ENCODE data around the gene OR6B1.
"Not testable (repeated sequence)": the region's sequence is repeated elsewhere in the genome, so short reads cannot be mapped to it uniquely, and the experiment has no call there.

The OR6B1 gene

DNA sequence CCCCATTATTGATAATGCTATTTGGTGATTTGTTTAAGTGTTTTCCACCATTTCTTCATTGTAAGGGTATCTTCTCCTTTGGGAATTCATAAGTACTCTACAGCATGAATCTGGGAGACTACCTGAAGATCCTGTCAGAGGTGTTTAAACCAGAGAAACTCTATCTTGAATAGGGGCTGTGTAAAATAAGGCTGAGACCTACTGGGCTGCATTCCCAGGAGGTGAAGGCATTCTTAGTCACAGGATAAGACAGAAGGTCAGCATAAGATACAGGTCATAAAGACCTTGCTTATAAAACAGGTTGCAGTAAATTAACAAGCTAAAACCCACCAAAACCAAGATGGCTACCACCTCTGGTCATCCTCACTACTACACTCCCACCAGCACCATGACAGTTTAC lies 35.3 kb downstream of the OR6B1 start:
- H3K4me1 ChIP-seq (ENCODE audit: control insufficient read depth in 1 of 2, insufficient read depth in 2 of 2, low read length in 2 of 2) = no peaks in the 10 kb centered on the region
- no peaks in the 10 kb centered on the region for H3K9me3 ChIP-seq (ENCODE audit: control insufficient read depth in 1 of 2, low read length in 2 of 2)
- no peaks in the 10 kb centered on the region for H3K27me3 ChIP-seq (ENCODE audit: control insufficient read depth in 1 of 2, insufficient read depth in 2 of 2, low read length in 2 of 2)
- H3K4me3 ChIP-seq (ENCODE audit: low read depth in 1 of 2, low read length in 2 of 2) = no peak overlapping the region
- no peak overlapping the region for H3K27ac ChIP-seq (ENCODE audit: low read depth, low read length)
- no peak overlapping the region for H3K9ac ChIP-seq (ENCODE audit: low read depth in 1 of 2, low read length in 2 of 2)
- H3K36me3 ChIP-seq (ENCODE audit: control insufficient read depth in 1 of 2, insufficient read depth in 2 of 2, low read length in 2 of 2) = no peaks in the 10 kb centered on the region

DNA sequence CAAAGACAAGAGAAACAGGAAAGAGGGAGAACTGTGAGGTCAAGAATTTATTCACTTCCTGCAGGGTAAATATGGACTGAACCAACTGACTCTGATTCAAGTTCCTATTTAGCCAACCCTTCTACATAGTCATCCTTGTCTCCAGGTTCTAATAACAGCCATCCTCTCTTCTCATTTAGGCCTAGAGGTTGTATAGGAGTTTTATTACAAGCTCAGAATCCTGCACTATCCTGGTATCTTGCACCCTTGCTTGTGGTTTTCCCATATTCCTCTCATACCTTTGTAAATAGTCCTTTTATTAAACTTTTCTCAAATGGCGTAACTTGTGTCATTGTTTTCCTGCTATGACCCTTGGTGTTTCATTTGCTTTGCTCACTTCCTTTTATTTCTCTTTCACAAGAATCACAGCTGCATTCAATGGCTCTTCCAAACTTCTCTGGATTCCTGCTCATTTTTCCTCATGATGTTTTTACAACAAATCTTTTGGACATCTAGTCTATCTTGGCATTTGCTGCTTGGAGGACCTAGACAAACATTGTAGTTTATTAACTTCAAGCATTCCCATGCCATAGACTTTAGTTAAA lies 36.3 kb downstream of the OR6B1 start:
- Histone ChIP-seq H3K36me3 (ENCODE audit: control insufficient read depth in 1 of 2, insufficient read depth in 2 of 2, low read length in 2 of 2) (no peaks in the 10 kb centered on the region), H3K4me1 (ENCODE audit: control insufficient read depth in 1 of 2, insufficient read depth in 2 of 2, low read length in 2 of 2) (no peaks in the 10 kb centered on the region), H3K9ac (ENCODE audit: low read depth in 1 of 2, low read length in 2 of 2) (no peak overlapping the region), H3K27ac (ENCODE audit: low read depth, low read length) (no peak overlapping the region), H3K27me3 (ENCODE audit: control insufficient read depth in 1 of 2, insufficient read depth in 2 of 2, low read length in 2 of 2) (no peaks in the 10 kb centered on the region), H3K9me3 (ENCODE audit: control insufficient read depth in 1 of 2, low read length in 2 of 2) (no peaks in the 10 kb centered on the region), H3K4me3 (ENCODE audit: low read depth in 1 of 2, low read length in 2 of 2) (no peak overlapping the region)

DNA sequence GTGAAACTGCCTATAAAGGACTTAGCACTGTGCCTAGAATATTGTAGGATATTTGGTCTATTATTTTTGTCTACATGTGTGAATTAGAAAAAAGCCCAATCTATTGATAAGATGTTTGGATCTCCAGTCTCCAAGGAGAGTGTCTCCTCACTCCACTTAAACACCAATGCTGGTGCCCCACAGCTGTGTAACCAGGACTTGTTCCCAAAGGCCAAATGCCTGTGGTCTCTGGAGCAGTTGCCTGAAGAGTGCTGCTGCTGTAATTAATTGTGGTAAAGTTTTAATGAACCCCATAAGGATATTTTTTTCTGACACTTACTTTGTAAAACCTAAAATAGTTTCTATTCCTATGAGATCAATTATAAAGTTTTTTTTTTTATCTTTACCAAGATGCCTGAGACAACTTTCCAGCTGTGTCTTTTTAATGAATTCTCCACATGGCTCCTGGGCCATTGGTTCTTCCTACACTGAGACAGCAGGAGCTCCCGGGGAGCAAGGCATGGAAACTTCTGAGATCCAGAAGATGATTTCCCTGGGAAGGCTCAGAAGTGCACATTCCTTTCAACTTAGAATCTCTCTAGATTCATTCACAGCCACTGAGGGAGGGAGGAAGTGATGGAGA lies 37.4 kb downstream of the OR6B1 start:
- Histone ChIP-seq H3K27ac (ENCODE audit: low read depth, low read length) (no peak overlapping the region), H3K4me1 (ENCODE audit: control insufficient read depth in 1 of 2, insufficient read depth in 2 of 2, low read length in 2 of 2) (no peaks in the 10 kb centered on the region), H3K27me3 (ENCODE audit: control insufficient read depth in 1 of 2, insufficient read depth in 2 of 2, low read length in 2 of 2) (no peaks in the 10 kb centered on the region), H3K36me3 (ENCODE audit: control insufficient read depth in 1 of 2, insufficient read depth in 2 of 2, low read length in 2 of 2) (no peaks in the 10 kb centered on the region), H3K9ac (ENCODE audit: low read depth in 1 of 2, low read length in 2 of 2) (no peak overlapping the region), H3K9me3 (ENCODE audit: control insufficient read depth in 1 of 2, low read length in 2 of 2) (no peaks in the 10 kb centered on the region), H3K4me3 (ENCODE audit: low read depth in 1 of 2, low read length in 2 of 2) (no peak overlapping the region)

DNA sequence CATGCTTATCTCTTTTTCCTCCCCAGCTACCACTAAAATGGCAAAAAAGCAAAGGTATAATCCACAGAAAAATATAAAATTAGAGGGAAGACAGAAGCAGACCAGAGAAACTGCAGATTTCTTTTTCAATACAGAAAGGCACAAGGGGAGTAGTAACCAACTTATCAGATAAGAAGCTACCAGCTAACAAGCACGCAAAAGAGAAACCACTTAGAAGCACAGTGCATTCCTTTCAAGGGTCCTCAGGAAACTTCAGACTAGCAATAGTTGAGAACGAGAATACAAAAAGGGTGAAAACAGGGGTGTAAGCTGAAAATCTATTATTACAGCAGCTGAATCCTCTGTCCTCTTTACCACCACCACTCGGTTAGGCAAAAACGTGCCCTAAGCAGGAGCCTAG lies 38.8 kb downstream of the OR6B1 start:
- no peak overlapping the region for H3K27ac ChIP-seq (ENCODE audit: low read depth, low read length)

DNA sequence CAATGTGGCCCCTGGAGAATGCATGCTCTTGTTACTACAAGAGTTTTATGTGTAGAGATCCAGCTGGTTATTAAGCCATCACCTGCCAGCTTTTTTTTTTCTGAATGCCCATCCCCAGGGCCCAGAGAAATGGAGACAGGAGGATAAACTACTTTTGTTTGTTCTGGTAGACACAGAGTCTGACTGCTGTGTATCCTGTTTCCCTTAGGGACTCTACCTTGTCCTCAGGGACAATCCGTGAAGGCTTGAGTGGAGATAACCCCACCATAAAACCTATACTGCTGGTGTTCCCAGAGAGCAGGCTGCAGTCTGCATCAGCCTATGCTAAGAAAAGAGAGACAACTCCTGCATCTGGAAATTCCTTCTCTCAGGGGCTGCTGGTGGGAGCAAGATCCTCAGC lies 48.5 kb downstream of the OR6B1 start, which contains the start of gene OR2A5:
TSS of gene OR2A5 (plus strand) at position 301 of the 400 bp plus-strand sequence. CDS start 1,454 bp downstream, outside the sequence.
- Histone ChIP-seq H3K4me1 (ENCODE audit: control insufficient read depth in 1 of 2, insufficient read depth in 2 of 2, low read length in 2 of 2) (no peaks in the 10 kb centered on the region), H3K9me3 (ENCODE audit: control insufficient read depth in 1 of 2, low read length in 2 of 2) (no peaks in the 10 kb centered on the region), H3K36me3 (ENCODE audit: control insufficient read depth in 1 of 2, insufficient read depth in 2 of 2, low read length in 2 of 2) (no peaks in the 10 kb centered on the region), H3K27me3 (ENCODE audit: control insufficient read depth in 1 of 2, insufficient read depth in 2 of 2, low read length in 2 of 2) (no peaks in the 10 kb centered on the region), H3K4me3 (ENCODE audit: low read depth in 1 of 2, low read length in 2 of 2) (no peak within 1 kb of the TSS), H3K27ac (ENCODE audit: low read depth, low read length) (no peak within 1 kb of the TSS), H3K9ac (ENCODE audit: low read depth in 1 of 2, low read length in 2 of 2) (no peak within 1 kb of the TSS)

More for the DNA sequence above, 38.8 kb downstream of the OR6B1 start:
- H3K27me3 ChIP-seq (ENCODE audit: control insufficient read depth in 1 of 2, insufficient read depth in 2 of 2, low read length in 2 of 2) = no peaks in the 10 kb centered on the region
- H3K36me3 ChIP-seq (ENCODE audit: control insufficient read depth in 1 of 2, insufficient read depth in 2 of 2, low read length in 2 of 2) = no peaks in the 10 kb centered on the region
- no peak overlapping the region for H3K4me3 ChIP-seq (ENCODE audit: low read depth in 1 of 2, low read length in 2 of 2)
- no peak overlapping the region for H3K9ac ChIP-seq (ENCODE audit: low read depth in 1 of 2, low read length in 2 of 2)
- H3K4me1 ChIP-seq (ENCODE audit: control insufficient read depth in 1 of 2, insufficient read depth in 2 of 2, low read length in 2 of 2) = no peaks in the 10 kb centered on the region
- H3K9me3 ChIP-seq (ENCODE audit: control insufficient read depth in 1 of 2, low read length in 2 of 2) = no peaks in the 10 kb centered on the region

DNA sequence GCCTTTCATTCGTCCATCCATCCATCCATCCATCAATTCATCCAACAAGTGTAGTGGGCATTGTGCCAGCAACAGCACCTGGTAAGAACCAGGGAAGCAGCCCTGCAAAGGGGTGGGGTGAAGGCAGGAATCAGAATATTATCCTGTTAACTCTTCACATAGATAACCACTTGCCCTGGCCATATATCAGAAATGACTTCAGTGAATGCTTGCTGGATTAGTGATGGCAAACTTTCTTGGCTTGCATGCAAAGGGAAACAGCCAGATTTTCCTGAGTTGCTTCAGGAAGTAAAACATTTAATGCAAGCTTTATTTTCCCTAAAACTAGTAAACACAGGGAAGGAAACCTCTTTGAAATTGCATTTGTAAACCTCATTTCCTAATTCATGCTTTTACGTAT lies 49.4 kb downstream of the OR6B1 start:
- Histone ChIP-seq H3K9me3 (ENCODE audit: control insufficient read depth in 1 of 2, low read length in 2 of 2) (no peaks in the 10 kb centered on the region), H3K9ac (ENCODE audit: low read depth in 1 of 2, low read length in 2 of 2) (no peak overlapping the region)

DNA sequence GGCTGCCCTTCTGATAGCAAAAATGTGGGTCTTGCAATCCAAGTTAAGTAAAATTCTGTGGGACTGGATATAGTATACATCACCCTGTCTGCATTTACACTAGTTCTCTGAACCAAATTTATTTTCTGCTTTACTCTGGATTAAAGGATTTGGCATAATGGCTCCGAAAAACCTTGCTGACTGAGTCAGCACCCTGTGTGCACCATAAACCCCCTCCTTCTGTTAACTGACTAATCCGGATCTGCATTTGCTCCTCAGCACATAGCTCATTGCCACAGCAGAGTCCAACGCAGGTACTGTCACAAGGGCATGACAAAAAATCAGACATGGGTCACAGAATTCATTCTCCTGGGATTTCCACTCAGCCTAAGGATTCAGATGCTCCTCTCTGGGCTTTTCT lies 50.0 kb downstream of the OR6B1 start:
- no peaks in the 10 kb centered on the region for H3K4me1 ChIP-seq (ENCODE audit: control insufficient read depth in 1 of 2, insufficient read depth in 2 of 2, low read length in 2 of 2)
- H3K4me3 ChIP-seq (ENCODE audit: low read depth in 1 of 2, low read length in 2 of 2) = no peak overlapping the region
- no peak overlapping the region for H3K9ac ChIP-seq (ENCODE audit: low read depth in 1 of 2, low read length in 2 of 2)
- no peaks in the 10 kb centered on the region for H3K27me3 ChIP-seq (ENCODE audit: control insufficient read depth in 1 of 2, insufficient read depth in 2 of 2, low read length in 2 of 2)
- no peaks in the 10 kb centered on the region for H3K36me3 ChIP-seq (ENCODE audit: control insufficient read depth in 1 of 2, insufficient read depth in 2 of 2, low read length in 2 of 2)
- no peaks in the 10 kb centered on the region for H3K9me3 ChIP-seq (ENCODE audit: control insufficient read depth in 1 of 2, low read length in 2 of 2)
- H3K27ac ChIP-seq (ENCODE audit: low read depth, low read length) = no peak overlapping the region

More for the DNA sequence above, 49.4 kb downstream of the OR6B1 start:
- no peak overlapping the region for H3K27ac ChIP-seq (ENCODE audit: low read depth, low read length)
- H3K27me3 ChIP-seq (ENCODE audit: control insufficient read depth in 1 of 2, insufficient read depth in 2 of 2, low read length in 2 of 2) = no peaks in the 10 kb centered on the region
- no peaks in the 10 kb centered on the region for H3K4me1 ChIP-seq (ENCODE audit: control insufficient read depth in 1 of 2, insufficient read depth in 2 of 2, low read length in 2 of 2)
- no peak overlapping the region for H3K4me3 ChIP-seq (ENCODE audit: low read depth in 1 of 2, low read length in 2 of 2)
- no peaks in the 10 kb centered on the region for H3K36me3 ChIP-seq (ENCODE audit: control insufficient read depth in 1 of 2, insufficient read depth in 2 of 2, low read length in 2 of 2)

DNA sequence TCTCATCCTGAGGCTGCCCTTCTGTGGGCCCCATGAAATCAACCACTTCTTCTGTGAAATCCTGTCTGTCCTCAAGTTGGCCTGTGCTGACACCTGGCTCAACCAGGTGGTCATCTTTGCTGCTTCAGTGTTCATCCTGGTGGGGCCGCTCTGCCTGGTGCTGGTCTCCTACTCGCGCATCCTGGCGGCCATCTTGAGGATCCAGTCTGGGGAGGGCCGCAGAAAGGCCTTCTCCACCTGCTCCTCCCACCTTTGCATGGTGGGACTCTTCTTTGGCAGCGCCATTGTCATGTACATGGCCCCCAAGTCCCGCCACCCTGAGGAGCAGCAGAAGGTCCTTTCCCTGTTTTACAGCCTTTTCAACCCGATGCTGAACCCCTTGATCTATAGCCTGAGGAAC lies 50.8 kb downstream of the OR6B1 start:
- not testable (repeated sequence) for H3K9ac ChIP-seq (ENCODE audit: low read depth in 1 of 2, low read length in 2 of 2); H3K9me3 ChIP-seq (ENCODE audit: control insufficient read depth in 1 of 2, low read length in 2 of 2); H3K27me3 ChIP-seq (ENCODE audit: control insufficient read depth in 1 of 2, insufficient read depth in 2 of 2, low read length in 2 of 2); H3K4me1 ChIP-seq (ENCODE audit: control insufficient read depth in 1 of 2, insufficient read depth in 2 of 2, low read length in 2 of 2); H3K36me3 ChIP-seq (ENCODE audit: control insufficient read depth in 1 of 2, insufficient read depth in 2 of 2, low read length in 2 of 2); H3K4me3 ChIP-seq (ENCODE audit: low read depth in 1 of 2, low read length in 2 of 2); H3K27ac ChIP-seq (ENCODE audit: low read depth, low read length)

DNA sequence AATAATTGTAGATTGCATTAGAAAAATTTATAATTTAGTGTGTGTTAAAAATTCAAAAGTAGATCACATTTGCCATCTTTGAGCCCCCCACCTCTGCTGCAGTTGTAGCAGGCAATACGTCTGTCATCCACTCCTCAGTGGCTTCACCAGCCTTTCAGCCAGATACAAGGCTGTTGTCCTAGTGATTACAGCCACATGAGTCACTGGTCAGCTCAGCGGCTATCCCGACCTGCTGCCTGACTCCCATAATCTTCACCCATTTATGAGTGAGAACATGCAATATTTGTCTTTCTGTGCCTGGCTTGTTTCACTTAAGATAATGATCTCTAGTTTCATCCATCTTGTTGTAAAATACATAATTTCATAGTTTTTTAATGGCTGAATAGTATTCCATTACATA lies 57.8 kb downstream of the OR6B1 start:
- Histone ChIP-seq H3K4me1 (ENCODE audit: control insufficient read depth in 1 of 2, insufficient read depth in 2 of 2, low read length in 2 of 2) (no peaks in the 10 kb centered on the region), H3K9me3 (ENCODE audit: control insufficient read depth in 1 of 2, low read length in 2 of 2) (no peaks in the 10 kb centered on the region), H3K27ac (ENCODE audit: low read depth, low read length) (no peak overlapping the region), H3K9ac (ENCODE audit: low read depth in 1 of 2, low read length in 2 of 2) (no peak overlapping the region), H3K27me3 (ENCODE audit: control insufficient read depth in 1 of 2, insufficient read depth in 2 of 2, low read length in 2 of 2) (no peaks in the 10 kb centered on the region), H3K4me3 (ENCODE audit: low read depth in 1 of 2, low read length in 2 of 2) (no peak overlapping the region), H3K36me3 (ENCODE audit: control insufficient read depth in 1 of 2, insufficient read depth in 2 of 2, low read length in 2 of 2) (no peaks in the 10 kb centered on the region)
